Stimulated activated CD8-positive, alpha-beta memory T cell treated with anti-CD3 and anti-CD28 coated beads, Interleukin-7, amount 100 ng/mL, for 48 hours (primary cell): Measurements from ENCODE around the gene LRG1.
"Not testable (repeated sequence)": the region's sequence is repeated elsewhere in the genome, so short reads cannot be mapped to it uniquely, and the experiment has no call there.

ENCODE experiments used
- DNase-seq, 2 donors: peaks; one replicate each; pipeline ENCODE4 v3.0.0-alpha.2; 2020; ENCODE audit warnings: low read depth in 1 of 2; ENCODE audit errors: extremely low read depth in 1 of 2

The LRG1 gene

DNA sequence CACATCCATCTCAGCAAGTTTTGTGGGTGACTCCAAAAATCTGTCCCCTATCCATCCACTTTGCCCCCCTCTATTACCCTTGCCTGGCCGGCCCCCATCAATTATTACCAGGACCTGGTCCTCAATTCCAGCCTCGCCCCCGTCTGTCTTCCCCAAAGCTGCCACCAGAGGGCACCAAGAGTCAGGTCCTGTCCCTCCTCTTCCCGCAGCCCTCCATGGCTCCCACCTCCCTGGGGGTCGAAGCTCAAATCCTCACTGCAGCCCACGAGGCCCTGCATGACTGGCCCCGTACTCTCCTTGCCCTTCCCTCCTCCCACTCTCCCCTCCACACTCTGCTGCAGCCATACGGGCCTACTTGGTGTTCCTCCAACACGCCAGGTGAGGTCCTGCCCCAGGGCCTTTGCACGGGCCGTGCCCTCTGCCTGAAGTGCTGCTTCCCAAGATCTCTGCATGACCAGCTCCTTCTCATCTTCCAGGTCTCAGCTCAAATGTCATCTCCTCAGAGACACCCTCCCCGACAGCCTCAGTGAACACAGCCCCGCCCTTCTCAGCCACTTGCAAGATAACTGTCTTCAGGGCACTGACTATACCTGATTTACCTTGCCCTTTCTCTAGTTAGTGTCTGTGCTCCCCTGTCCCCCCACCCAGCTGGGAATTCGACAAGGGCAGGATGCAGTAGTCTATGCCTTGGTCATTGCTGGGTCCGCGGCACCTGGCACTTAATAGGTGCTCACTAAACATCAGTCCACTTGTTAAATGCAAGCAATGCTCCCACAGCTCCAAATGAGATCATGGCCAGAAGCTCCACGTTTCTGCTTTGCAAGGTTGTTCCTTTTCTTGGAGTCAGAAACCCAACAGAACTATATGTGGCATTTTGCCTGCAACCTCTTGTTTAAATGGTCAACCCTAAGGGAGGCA is 36.4 kb upstream of the LRG1 start:
- peak in 1 of 2 donors; percentile 52 for DNase-seq

DNA sequence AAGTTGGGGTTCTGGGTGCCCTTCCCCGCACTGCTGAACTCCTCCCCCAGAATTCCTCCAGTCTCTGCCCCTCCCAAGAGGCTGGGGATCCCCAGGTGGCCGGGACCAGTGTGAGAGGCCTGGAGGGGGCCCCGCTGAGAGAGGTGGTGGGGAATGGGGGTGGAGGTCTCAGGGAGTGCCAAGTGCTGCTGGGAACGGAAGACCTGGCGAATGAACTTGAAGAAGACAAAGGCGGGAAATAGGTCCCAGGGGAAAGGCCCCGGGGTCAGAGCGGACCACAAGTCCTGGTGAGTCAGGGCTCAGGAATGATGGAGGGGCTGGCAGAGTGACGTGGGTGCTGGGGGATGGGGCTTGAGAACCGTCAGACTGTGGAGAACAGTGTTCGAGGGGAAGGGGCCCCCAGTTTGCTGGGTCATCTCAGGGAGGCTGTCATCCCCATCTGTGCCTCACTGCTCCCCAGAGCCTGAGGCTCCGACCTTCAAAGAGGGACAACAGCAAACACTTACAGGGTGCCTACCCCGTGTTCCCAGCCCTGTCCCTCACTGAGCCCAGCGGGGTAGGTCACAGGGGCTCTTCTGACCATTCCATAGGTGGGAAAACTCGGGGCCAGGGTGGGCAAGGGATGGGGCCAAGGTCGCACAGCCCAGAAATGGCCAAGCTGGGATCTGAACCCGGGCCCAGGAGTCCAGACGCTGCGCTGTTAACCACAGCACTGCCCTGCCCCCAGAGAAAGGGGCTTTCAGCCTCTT is 35.6 kb upstream of the LRG1 start:
- no peak for DNase-seq

DNA sequence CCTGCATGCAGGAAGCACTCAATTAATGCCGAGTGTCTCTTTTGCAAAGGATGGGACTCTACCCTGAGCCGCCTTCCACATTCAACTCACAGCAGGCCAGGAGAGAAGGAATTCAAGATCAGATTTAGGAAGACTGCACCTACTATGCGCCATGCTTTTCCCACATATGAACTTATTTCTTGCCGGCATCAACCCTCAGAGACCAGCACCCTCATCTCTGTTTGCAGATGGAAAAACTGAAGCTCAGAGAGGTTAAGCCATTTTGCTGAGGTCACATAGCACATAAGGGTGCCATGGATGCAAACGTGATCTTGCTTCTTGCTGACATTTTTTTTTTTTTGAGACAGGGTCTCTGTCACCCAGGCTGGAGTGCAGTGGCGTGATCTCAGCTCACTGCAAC is 33.8 kb upstream of the LRG1 start:
- DNase-seq = no peak

DNA sequence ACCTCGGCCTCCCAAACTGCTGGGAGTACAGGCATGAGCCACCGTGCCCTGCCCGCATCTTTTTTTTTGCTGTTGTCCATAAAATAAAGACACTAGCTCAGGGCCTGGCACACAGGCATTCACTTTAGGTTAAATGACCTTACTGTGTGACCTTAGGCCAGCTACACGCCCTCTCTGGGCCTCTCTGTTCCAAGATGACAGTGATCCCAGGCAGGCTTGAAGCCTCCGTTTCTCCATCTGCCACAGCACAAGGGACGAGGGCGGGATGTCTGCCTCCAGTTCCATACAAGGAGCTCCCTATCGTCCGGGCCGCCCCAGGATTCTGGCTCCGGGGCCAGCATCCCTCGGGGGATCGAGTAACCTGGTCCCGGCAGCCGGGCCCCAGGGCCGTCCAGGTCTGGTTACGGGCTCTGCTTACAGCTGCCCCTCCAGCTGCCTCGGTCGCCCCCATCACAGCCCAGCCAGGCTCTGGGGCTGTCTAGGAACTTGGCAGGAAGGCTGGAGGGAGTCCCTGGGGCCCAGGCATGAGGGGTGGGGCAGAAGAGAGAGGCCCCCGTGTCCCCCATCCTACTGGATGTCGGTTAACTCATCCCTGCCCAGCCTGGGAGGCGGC is 31.6 kb upstream of the LRG1 start:
- no peak for DNase-seq

DNA sequence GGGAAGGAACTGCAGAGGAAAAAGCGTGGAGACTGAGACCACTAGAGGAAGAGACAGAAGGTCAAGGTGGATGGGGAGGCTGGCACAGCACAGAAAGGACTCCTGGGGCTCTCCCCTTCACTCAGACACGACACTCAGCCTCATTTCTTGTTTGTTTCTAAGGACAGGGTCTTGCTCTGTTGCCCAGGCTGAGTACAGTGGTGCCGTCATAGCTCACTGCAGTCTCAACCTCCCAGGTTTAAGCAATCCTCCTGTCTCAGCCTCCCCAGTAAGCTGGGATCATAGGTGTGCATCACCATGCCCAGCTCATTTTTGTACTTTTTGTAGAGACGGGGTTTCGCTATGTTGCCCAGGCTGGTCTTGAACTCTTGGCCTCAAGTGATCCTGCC is 31.1 kb upstream of the LRG1 start:
- DNase-seq = no peak

DNA sequence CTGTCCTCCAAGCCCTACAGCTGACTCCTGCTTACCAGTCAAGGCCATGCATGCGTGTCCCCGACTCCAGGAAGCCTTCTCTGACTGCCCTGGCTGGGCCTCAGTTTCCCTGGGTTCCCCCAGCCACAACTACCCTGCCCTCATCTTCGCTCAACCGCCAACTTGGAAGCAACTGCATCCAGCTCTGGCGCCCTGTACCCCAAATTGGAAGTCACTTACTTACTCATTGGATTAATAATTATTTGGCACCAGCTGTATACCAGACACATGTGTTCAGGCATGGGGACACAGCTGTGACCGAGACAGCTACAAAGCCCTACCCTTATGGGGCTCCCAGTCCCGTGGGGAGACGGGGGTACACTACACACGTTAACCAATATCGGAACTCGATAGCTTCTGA is 30.6 kb upstream of the LRG1 start:
- DNase-seq = no peak

DNA sequence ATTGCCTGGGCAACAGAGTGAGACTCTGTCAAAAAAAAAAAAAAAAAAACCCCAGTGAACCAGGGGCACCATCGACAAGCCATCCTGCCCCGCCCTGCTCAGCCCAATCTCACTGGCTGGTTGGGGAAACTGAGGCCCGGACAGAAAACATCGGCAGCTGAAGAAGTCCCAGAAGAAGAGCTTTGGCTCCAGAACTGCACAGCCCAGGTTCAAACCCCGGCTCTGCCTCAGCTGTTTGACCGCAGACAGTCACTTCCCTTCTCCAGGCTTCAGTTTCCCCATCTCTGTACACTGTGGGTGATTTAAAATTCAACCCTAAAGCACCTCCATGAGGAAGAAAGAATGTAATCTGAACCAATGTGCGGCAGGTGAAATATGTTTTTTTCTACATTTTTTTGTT is 29.1 kb upstream of the LRG1 start:
- DNase-seq = no peak

DNA sequence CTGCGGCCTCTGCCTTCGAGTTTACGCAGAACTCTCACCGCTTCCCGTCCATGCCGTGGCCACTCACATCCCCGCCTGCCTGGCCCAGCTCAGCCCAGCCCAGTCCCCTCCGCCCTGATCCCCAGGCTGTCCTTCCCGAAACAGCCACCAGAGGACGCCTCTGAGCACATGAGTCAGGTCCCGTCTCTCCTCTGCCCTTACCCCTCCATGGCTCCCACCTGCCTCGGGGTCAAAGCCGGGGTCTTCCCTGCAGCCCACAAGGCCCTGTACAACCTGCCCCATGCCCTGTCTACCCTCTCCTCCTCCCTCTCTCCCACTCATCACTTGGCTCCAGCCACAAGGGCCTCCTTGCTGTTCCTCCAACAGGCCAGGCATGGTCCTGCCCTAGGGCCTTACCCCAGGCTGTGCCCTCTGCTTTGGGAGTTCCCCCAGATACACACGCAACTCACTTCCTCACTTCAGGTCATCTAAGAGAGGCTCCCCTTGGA is 27.8 kb upstream of the LRG1 start:
- peak in 1 of 2 donors; percentile 47 for DNase-seq

DNA sequence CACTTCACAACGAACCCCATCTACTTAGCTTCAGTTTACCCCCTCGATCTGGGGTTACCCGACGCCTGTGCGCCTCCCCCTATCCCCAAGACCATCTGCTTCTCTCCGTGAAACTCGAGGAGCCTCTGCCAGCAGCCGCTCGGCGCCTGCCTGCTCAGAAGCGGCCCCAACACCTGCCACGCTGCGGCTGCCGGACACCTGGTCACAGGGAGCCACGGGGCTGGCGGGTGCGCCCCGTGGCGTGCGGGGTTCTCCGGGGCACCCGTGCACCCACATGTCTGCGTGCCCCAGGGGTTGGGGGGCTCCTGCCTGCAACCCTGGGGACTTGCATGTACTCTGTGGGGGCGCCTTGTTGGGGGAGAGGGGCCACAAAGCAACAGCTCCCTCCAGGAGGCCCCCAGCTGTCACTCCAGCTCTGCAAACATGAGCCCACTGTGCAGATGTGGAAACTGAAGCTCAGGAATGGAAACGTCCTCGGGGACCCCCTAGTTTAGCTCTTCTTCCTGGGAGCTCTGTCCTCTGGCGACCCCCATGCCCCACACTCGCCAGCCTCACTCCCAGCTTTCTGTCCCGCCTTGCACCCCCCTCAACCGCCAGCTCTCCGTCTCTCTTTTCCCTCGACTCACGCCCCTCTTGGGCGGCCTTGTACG is 26.7 kb upstream of the LRG1 start:
- DNase-seq = no peak

DNA sequence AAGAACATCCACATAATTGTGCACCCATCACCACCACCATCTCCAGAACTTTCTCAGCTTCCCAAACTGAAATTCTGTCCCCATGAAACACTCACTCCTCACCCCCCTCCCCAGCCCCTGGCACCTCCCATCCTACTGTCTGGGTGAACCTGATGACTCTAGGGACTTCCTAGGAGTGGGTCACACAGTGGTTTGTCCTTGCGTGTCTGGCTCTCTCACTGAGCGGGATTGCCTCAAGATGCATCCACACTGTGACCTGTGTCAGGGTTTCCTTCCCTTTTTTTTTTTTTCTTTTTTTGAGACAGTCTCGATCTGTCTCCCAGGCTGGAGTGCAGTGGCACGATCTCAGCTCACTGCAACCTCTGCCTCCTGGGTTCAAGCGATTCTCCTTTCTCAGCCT is 23.7 kb upstream of the LRG1 start:
- not testable (repeated sequence) for DNase-seq

DNA sequence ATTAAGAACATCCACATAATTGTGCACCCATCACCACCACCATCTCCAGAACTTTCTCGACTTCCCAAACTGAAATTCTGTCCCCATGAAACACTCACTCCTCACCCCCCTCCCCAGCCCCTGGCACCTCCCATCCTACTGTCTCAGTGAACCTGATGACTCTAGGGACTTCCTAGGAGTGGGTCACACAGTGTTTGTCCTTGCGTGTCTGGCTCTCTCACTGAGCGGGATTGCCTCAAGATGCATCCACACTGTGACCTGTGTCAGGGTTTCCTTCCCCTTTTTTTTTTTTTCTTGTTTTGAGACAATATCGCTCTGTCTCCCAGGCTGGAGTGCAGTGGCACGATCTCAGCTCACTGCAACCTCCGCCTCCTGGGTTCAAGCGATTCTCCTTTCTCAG is 22.2 kb upstream of the LRG1 start:
- DNase-seq = not testable (repeated sequence)

DNA sequence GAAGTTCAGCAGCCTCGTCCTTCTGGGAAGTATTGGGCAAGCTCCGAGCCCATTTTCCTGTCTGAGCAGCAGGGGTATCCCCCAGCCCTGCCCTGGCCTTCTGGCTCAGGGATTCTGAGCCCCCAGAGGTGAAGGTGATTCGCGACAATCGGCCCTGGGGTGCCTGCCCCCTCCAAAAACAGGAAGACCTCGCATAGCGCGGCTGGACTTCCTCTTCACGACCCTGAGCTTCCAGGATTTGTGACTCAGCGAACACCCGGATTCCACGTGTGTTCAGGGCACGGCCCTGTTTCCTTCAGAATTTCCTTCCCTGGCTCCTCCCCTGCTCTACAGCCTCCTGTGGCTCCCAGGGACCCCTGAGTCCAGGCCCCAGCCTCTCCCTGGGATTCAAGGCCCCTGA is 19.7 kb upstream of the LRG1 start, which contains the start of gene SEMA6B:
TSS of gene SEMA6B (minus strand) at position 116 of the 400 bp plus-strand sequence. CDS start 1,227 bp downstream, outside the sequence.
- no peak for DNase-seq

DNA sequence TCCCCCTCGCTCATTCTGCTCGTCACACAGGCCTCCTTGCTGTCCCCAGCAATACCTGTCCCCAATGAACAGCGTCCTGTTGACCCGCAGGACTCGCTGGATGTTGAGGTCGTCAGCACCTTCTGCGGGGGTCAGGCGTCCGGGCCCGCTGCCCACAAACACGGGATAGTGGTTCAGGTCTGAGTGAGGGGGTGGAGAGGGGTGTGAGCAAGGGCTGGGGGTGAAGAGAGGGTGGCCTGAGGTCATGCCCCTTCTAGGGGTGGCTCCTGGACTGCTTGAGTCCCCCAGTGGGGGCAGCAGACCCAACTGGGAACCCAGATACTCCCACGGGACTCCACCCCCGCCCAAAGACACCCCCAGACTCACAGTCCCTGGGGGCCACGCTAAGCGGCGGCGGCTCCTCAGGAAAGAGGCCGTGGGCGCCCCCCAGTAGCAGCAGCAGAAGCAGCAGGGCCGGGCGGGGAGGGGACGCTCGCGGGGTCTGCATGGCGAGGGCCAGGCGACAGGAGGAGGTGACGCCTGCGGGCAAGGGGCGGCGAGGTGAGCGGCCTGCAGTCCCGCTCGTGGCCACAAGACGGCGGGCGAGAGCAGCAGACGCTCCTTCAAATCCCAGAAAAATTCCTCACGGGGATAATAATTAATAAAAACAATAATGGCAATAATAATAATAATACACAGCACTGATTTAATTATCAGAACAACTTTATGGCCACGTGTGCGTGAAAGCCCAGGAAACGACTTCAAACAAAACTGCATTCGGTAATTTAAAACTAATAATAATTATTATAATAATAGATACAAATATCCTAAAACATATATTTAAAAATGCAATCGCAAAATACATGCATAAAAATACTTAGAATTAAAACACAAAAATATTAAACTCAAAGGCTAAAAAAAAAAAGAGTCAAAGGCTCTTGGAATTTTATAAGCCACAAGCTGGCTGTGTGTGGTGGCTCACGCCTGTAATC is 18.4 kb upstream of the LRG1 start:
- DNase-seq = no peak

DNA sequence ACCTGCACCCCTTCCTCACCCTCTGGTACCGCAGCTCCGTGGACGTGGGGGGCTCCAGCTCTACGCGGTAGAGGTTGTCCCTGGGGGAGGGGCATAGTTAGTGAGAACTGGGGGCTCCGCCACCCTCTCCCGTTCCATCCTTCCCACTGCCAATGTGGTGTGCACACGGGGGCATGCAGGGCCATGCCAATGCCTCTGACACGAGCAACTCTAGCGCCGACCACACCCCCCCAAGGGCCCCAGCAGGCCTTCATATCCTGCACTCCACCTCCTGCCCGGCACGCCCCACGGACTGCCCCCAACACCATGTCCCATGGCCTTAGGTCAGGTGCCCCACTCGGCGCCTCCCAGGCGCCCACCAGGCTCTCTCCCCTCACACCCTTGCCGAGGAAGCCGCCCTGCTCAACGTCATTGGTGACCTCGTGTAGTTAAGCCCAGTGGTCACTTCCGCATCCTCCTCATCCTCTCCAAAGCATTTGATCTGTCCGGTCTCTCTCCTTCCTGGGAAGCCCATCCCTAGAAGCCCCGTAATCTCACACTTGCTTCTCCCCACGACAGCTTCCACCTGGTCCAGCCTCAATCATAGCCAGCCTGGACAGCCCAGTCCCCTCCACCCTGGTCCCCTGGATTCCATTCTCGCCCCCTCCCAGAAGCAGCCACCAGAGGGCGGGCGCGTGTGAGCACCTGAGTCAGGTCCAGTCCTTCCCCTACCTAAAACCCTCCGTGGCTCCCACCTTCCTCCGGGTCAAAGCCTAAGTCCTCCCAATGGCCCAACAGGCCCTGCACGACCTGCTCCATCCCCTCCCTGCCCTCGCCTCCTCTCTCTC is 17.5 kb upstream of the LRG1 start:
- no peak for DNase-seq

DNA sequence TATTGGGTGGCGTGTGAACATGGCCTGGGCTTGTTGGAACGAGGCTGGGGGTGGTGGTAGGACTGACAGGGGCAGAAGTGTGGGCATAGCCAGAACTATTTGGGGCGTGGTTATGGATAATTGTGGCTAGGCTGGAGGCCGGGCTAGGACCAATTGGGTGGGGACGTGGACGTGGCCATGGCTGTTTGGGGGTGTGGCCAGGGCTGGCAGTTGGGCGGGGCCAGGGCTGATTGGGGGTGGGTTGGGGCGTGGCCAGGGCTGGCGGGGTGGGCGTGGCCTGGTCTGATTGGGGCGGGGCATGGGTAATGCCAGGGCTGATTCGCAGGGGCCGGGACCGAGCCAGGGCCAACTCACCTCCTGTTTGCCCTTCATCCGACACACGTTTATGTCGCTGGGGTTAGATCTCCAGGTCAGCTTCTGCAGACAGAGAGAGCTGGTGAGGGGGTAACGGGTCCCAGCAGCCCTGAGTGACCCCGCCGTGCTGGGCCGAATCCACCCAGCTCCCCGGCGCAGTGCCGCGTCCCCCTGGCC is 16.8 kb upstream of the LRG1 start:
- DNase-seq = no peak

DNA sequence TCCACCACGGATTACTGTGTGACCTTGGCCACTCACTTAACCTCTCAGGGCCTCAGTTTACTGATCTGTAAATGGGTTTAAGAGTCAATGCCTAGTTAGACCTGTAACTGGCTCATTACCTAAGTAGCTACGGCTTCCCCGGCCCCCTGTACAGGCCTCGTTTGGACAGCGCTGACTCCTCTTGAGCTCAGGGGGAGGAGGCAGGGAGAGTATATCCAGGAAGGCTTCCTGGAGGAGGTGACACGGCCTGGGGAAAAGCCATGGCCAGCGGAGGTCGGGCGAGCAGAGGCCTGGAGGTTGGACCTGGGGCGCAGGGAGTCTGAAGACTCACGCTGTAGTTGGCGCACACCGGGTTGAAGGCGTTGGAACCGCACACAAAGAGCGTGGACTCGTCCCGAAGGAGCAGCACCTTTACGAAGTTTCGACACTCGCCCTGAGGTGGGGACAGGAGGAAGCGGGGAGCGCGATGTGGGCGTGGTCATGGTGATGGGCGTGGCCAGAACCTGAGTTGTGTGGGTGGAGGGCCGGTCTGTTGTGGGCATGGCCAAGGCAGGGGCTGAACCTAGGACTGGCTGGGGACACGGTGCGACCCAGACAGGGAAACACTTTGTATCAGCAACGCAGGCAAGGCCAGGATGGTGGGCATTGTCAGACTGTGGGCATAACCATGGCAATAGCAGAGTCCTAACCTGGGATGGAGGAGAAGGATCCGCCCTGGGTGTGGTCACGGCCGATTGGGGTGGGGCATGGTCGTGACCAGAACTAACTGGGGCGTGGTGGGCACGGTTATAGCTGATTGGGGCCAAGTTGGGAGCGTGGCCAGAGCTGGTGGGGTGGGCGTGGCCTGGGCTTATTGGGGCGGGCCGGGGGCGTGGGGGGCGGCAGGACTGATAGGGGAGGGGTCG is 16.1 kb upstream of the LRG1 start:
- no peak for DNase-seq

DNA sequence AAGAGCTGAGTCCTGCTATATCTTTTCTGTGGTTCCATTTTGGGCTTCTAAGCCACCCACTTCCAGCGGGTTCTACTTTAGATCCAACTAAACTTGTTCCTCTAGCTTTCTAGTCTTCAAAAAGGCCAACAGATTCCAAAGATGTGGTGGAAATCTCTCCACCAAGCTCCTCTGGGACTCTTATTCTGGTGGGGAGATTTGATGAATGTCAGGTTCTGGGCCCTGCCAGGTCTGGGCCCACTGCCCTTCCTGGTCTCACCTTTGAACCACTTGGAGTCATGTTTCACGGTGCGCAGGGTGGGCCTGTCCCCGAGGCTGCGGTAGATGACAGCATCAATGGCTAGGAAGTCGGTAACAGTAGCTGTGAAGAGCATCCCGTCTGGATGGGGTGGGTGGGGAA is 14.9 kb upstream of the LRG1 start:
- no peak for DNase-seq

DNA sequence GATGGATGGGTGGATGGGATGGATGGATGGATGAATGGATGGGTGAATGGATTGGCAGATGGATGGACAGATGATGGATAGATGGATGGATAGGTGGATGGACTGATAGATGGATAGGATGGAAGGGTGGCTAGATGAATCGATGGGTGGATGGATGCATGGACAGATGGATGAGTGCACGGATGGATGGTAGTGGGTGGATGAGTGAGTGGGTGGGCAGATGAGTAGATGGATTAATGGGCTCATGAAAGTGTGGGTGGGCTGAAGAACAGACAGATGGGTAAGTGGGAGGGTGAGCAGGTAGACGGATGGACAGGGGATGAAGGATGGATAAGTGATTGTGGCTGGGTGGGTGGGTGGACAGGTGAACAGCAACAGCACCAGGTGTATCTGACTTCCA is 13.9 kb upstream of the LRG1 start:
- DNase-seq = no peak
